Measurements from ENCODE around the gene OR52W1.
A peak's percentile ranks its signal among the peaks of the same experiment; 100 is the strongest.
"Not testable (repeated sequence)": the region's sequence is repeated elsewhere in the genome, so short reads cannot be mapped to it uniquely, and the experiment has no call there.

Gene OR52W1

DNA sequence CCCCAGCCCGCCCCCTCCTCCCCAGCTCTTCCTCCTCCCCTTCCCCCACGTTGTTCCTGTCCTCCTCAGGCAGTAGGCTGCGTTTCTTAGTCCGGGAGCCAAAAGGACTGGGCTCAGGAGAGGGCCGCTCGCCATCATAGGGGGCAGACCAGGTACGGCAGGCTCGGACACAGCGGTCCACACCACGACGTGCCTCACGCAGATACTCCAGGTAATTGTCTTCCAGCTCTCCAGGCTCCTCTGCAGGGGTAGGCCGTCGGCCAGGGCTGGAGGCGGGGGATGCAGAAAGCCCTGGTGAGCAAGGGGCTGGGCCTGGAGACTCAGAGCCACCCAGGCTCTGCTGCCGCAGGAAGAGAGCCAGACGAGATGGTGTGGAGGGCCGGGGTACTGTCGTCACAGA, 18.7 kb downstream of the OR52W1 start:
- no peak for DNase-seq

GRCh38 chr11:6219359-6219758, 20.3 kb downstream of the OR52W1 start:
- no peak for DNase-seq

GRCh38 chr11:6223854-6224253, 24.8 kb downstream of the OR52W1 start:
- no peak for DNase-seq

GRCh38 chr11:6224421-6224820, 25.4 kb downstream of the OR52W1 start:
- DNase-seq, result no peak

DNA sequence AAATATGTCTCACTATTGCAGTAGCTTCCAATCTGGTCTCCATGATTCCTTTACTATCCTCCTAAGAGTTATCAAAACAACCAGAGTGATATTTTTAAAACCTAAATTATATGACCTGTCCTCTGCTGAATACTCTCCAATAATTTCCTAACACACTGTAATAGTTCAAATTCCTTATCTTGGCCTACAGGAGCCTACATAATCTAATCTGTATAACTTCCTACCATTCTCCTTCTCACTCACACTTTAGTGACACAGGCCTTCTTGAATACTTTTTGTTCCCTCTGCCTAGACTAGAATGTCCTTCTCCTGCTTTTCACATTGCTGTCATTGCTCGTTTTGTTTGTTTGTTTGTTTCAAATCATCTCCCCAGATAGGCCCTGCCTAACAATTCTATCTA, 26.0 kb downstream of the OR52W1 start:
- no peak for DNase-seq

DNA sequence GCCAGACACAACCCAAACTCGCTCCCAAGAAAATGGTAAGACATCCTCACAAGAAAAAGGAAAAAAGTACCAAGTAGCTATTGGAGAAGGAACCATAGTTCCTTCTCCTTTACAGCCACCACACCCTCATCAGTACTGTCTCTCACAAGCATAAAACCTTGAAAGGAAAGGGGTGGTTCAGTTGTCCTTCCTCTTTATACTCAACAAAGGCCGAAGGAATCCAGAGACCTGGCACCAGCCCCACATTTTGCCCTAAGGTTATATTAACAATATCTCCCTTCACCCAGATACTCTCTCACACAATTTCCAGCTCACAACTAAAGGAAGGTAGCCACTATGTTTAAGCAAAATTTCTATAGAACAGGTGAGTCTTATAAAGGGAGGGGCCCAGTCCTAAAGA, 26.9 kb downstream of the OR52W1 start:
- DNase-seq, result no peak

DNA sequence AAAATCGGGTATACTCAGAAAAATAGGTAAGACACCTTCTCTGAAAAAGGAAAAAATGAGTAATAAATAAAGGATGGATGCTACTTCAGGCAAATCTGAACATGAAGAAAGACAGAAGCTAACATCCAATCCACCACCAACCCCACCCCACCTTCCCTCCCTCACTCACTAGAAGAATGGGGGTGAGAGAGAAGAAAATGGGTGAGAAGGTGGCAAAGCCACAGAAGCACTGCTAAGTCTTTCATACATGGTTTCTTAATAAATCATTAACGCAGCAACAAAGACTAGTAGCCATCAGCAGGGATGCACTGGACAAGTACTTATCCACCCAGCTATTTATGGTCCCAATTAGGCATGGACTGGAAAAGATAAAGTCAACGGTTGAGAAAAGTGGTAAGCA, 29.5 kb downstream of the OR52W1 start:
- no peak for DNase-seq

- DNase-seq, result no peak
Observed at GRCh38 chr11:6229911-6230310, 30.9 kb downstream of the OR52W1 start.

DNA sequence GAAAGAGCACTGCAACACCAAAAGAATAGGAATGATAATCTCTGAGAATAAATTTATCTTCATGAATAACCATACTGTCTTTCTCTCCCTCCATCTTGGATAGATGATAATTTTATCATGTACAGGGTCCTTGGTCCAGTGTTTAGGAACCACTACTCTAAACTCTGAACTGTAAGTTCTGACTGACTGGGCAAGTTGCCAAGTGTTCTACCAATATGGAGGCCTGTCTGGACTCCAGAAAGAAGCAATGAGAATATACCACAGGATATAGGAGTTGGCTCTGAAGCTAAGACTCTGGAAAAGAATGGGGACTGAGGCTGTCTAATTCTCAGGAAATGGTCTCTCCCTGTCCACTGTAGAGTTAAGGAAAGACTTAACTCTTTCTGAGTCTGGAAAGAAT, 33.9 kb downstream of the OR52W1 start:
- DNase-seq, result no peak

DNA sequence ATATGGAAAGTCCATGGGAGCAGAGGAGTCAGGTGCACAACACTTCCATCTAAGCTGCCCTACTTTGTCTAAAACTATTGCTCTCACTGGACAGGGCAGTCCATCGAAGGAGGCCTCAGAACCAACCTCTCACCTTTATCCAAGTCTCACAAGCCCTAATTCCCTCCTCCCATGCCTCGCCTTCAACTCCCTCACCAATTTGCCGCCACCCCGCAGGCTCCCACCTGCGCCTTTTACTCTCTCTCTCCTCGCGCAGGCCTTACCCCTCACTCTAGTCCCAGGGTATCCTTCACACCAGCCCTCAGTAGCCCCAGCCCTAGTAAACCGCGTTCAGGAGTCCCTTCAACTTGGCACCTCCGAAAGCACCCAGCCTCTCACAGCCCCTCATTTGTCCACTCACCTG, 35.0 kb downstream of the OR52W1 start:
- DNase-seq, result no peak

DNA sequence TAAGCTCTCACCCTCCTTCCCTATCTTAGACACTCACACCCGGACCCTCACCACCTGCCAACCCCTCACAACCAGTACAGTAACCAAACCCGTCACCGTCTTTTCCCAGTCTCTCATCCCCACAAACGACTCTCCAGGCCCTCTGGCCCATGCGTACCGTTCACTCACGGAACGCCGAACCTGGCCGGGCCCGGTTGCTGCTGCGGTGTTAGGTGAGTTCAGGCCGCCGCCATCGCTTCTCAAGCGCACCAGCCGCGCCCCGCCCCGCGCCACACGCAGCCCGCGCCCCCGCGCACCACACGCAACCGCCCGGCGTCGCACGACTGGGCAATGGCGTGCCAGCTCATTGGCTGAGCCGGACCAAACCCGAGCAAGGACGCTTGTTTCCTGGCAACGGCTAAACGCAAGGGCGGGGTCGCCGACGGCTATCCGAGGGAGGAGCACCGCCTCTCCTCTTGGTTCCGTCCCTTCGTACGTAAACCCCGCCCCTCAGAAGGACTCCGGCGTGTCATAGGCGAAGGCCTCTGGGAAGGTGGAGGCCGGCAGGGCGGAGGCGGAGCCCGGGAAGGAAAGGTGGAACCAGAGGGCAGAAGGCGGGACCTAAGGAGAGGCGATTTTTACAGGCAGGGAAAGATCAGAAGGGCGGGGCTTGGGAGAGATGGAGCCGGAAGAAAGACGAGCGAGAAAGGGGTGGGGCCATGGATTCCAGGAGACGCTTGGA, 35.5 kb downstream of the OR52W1 start, which contains the start of gene FHIP1B:
Gene FHIP1B, minus strand, starts transcription at position 250 of the 721 bp plus-strand sequence. CDS start 10,120 bp downstream, outside the sequence.
- DNase-seq, result peak; percentile 98

- DNase-seq, result no peak
Observed at GRCh38 chr11:6237266-6237665, 38.2 kb downstream of the OR52W1 start.

- no peak for DNase-seq
Observed at GRCh38 chr11:6237761-6238302, 38.8 kb downstream of the OR52W1 start.

DNA sequence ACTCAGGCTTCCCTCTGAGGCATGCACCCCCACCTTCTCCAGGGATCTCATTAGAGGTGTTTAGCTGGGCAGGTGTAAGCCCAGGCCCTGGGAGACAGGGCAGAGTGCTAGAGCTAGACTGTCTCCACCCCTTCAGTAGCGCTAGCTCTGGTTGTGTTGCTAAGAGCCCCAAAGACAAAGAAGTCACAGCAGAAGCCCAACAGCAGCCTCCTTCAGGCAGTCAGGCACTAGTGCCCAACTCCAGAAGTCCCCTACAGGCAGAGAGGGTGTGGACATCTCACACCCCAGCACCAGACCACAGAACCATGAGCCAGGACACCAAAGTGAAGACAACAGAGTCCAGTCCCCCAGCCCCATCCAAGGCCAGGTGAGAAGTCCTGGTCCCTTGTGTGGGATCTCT, 39.9 kb downstream of the OR52W1 start, which contains the start of gene CNGA4:
Gene CNGA4, plus strand, starts transcription at position 188 of the 400 bp plus-strand sequence. Its CDS starts 118 bp downstream, at position 306.
- DNase-seq, result no peak

GRCh38 chr11:6240139-6240538, 41.1 kb downstream of the OR52W1 start:
- no peak for DNase-seq

GRCh38 chr11:6240781-6241180, 41.8 kb downstream of the OR52W1 start:
- no peak for DNase-seq

- no peak for DNase-seq
Observed at GRCh38 chr11:6241316-6241715, 42.3 kb downstream of the OR52W1 start.

DNA sequence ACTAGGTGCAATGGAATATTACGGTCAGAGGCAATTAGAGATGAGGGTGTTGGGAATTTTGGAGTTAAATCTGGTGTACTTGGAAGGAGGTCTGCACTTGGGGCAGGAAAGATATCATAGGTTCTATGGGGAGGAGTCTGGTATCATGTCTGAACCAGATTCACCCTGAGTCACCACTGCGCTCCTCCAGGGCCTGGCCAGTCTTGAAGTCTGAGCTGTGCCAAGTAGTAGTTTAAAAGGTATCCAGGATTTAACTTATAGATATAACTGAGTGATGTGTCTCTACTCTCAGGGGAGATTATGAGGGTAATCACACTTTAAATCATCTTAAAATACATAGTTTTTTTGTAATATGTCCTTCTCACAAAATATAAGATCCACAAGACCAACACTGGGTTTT, 46.5 kb downstream of the OR52W1 start:
- DNase-seq, result no peak

DNA sequence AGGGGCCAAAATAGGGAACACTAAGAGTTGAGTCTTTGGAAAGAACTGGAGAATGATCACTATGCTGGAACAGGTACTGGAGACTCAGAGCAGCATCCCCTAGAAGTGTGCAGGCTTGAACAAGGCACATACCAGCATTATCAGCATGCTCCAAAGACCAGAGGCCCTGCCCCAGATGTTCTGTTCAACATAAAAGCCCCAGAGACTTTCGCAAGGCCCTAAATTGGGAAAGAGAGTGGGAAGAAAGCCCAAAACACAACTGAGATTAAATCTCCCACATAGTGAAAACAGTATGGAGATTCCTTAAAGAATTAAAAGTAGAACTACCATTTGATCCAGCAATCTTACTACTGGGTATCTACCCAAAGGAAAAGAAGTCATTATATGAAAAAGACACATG, 49.2 kb downstream of the OR52W1 start:
- DNase-seq, result no peak

DNA sequence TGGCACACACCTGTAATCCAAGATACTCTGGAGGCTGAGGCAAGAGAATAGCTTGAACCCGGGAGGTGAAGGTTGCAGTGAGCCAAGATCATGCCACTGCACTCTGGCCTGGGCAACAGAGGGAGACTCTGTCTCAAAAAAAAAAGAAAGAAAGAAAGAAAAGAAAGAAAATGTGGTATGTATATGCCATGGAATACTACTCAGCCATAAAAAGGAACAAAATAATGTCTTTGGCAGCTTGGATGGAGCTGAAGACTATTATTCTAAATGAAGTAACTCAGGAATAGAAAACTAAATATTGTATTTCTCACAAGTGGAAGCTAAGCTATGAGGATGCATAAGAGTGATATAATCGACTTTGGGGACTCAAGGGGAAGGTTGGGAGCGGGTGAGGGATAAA, 49.9 kb downstream of the OR52W1 start:
- DNase-seq, result not testable (repeated sequence)

Measured in effector CD8-positive, alpha-beta T cell (primary cell).